Activated CD4-positive, alpha-beta T cell treated with anti-CD3 and anti-CD28 coated beads, Interleukin-10, Interleukin-2, amounts not matched to agents 100 ng/mL and 50 ng/mL, durations not matched to agents 16 hours and 8 hours (primary cell): Measurements from ENCODE around the gene PPL.

Experiments used
- DNase-seq: peaks from one replicate; pipeline ENCODE4 v3.0.0-alpha.2; 2020

Gene PPL

DNA sequence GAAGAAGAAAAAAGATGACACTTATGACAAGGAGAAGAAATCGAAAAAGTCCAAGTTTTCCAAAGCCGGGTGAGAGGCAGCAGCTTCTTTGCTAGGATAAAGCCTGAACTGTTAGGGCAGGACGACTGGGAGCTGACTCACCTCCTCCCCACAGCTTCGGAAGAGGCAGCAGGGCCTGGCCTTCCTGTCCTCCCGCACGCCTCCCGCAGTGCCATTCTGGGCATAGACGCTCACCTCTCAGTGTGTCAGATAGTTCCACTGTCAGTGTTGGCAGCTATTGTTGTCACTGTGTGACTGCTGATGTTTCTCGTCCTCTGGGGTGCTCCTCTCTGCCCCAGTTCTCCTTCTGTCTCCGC lies 77.1 kb downstream of the PPL start:
- DNase-seq: no peak

DNA sequence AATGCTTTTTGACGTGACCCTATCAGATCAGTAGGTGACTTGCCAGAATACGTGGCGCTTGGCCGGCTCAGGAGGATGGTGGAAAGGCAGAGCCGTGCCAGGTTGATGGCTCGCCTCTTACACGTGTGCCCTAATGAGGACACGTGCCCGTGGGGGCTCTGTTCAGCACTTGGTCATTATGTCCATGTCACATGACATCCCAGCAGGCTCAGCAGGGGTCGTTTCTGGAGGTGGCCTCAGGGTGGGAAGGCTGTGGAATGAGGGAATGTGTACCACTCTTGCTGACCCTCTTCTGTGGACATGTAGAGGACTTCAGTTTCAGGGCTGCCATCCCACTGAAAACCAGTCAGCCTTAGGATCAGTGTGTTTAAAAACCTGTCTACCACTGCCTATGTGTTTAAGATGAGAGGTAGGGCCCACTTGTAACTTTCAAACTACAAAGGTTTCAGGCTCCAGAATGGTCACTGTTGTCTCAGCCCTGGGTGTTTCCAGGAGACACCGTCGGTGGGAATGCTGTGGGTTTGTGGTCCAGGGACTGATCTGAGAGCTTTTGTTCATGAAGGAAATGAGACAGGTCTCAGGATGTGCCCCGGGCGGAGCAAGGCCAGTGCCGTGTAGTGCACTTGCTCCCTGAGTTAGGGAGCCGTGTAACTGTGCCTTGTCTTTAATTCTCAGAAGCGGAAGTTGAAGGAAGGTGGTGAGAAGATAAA lies 77.6 kb downstream of the PPL start:
- no peak for DNase-seq

DNA sequence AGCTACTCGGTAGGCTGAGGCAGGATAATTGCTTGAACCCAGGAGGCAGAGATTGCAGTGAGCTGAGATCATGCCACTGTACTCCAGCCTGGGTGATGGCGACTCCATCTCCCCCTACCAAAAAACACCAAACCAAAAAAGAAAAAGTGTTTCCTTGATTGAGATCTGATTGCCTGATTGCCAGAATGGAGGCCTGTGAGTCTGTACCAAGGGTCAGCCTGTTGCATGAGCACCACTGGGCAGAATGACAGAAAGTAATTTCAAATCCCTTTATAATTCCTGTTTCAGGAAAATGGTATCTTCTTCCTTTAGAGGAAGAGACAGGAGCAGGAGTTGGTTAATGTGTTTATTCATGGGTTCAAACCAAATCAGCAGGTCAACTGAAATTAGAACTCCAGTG lies 81.1 kb downstream of the PPL start:
- no peak for DNase-seq

DNA sequence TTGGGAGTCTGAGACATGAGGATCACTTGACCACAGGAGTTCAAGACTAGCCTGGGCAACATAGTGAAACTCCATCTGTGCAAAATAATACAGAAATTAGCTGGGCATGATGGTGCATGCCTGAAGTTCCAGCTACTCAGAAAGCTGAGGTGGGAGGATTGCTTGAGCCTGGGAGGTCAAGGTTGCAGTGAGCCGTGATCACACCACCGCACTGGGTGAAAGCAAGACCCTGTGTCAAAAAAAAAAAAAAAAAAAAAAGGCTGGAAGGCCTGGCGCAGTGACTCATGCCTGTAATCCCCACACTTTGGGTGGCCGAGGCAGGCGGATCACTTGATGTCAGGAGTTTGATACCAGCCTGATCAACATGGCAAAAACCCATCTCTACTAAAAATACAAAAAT lies 81.6 kb downstream of the PPL start:
- DNase-seq: no peak

DNA sequence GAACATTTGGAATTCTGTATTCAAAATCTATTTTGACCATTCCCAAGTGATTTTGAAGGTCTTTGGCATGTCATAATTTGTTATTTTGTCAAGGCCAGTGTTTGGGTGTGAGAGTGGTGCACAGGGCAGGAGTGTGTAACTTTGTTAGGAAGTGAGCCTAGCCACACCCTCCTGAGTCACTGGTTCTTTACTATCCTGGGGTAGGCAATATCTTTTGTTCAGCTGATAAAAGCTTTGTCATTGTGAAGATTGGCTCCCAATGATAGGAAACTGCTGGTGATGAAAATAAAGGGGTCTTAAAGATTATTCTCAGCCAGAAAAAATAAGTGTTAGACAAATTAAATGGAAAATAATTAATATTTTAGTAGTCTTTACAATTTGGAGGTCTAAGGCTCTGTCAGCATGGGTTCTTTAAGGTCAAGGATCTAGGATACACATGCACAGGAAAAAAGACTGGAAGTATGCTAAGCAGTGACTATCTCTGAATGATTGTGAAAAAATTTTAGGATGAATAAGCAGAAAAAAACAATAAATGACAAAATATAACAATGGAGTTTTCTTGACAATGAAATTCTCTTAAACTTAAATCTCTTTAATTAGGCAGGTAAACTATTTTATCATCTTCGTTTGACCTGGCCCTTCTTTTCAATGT lies 84.6 kb downstream of the PPL start:
- no peak for DNase-seq

DNA sequence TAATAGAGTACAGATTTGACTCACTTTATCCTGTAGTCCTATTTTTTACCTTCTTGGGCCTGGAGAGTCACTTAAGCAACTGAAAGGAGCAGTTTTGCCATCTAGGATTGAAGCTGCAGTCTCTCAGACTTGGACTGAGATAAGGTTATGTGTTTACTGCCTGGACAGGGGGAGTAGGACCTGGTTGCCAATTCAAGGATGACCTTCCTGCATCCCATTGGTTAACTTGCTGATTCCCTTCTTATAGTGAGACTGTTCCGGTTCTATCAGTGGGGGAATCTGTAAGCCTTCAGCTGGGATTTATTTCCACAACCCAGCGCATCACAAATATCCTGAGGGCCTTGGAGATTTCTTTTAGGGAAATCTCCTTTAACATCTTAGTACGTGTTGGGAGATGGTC lies 86.7 kb downstream of the PPL start:
- no peak for DNase-seq

DNA sequence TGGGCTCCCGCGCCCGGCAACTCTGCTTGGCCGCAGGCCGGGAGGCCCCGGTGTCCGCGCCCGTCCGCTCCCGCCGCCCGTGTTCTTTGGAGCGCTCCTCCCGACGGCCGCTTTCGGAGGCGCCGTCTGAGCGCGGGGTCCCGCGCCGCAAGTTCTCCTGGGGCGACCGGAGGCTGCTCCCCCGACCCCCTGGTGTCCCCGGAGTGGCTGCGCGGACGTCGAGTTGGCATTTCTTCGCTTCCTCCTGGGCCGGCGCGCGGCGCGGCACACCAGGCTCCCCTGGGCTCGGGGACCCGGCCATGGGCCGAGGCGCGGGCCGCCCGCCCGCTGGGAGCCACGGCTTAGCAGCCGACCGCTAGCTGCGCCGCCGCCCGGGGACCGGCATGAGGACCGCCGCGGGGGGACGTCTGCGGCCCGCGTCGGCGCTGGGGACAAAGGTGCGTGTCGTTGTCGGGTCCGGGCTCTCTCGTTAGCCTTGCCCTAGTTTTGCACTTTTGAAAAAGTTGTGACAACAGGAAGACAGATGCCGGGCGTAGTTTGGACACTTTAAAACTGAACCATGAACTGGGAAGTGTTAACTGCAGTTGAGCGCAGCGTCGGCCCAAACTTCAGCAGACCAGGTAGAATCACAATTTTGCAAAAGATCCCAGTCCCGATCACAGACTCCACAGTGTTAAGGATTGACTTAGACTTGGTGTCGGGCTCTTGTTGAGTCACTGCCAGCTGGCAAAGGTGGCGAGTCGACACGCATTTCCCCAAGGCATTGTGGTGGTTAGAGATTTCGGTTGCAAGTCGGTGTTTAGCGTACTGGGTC lies 89.0 kb downstream of the PPL start:
- peak; percentile 59 for DNase-seq

DNA sequence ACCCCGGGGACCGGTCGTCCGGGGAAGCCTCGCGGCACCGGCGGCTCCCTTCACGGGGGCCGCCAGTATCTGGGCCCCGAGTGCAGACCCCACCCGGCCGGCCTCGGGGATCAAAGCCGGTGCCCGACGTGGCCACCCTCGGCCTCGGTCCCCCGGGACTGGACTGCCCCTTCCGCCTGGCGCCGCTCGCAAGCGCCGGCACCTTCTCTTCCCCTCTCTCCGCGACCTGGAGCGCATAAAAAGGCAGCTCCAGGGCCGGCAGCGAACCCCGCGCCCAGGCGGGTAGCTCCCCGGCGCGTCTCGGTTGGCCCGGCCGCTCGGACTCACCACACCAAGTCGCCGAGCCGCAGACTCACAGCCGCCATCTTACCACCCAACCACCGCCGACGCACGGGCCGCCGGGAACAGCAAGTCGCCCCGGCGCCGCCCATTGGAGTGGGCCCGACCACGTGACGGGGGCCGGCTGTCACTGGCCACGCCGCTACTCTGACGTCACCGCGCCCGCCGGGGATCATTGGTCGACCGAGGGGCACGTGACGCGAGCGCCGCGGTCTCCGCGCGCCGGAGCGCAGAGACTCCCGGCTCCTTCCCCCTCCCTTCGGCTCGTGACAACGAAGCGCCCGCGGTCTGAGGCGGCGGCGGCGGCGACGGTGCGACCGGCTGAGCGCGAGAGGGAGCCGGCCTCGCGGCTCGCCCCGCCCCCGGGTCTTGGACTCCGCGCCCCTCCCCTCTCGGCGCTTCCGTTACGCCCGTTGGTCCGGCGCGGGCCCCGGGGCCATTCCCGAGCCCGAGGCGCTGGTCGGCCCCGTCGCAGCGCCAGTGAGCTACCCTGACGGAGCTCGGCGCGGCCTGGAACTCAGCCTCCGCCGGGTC lies 89.8 kb downstream of the PPL start, which contains the start of the genes GLYR1 and UBN1:
Gene GLYR1, minus strand, starts transcription at position 388 of the 873 bp plus-strand sequence. Its CDS starts 23 bp downstream, at position 365.
Gene UBN1, plus strand, starts transcription at position 581 of the 873 bp plus-strand sequence. CDS start 5,437 bp downstream, outside the sequence.
- DNase-seq: peak; percentile 99

DNA sequence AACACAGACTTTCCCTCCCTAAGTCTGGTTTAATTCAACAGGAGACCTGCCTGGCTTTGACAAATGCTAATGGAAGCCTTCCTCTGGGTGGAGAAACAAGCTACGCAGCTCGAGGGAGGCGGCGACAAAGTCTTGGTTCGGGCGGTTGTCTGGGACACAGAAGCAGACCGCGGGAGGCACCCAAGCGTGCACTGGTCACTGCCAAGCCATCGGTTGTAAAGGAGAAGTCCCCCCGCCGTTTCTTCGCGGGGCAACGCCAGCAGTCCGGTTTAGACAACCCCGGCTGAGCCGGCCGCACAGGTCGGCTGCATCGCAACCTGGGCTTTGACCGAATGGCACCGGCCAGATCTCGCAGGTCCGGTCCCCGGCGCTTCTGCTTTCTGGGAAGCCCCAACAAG lies 90.4 kb downstream of the PPL start:
- peak; percentile 40 for DNase-seq

DNA sequence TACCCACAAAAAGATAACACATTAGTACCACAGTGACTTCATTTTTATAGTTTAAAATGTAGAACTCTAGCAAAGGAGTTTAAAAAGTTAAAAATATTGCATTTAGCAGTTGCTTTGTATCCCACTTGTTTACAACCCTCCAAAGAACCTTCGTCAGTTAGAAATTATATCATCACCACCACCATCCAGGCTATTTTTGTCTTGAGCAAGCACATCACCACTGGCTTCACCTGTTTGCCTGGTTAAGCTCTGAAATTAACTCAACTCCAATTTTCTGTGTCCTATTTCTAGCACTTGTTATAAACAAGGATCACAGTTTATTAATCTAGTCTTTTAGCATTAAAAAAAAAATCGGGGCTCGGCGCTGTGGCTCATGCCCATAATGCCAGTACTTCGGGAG lies 96.0 kb downstream of the PPL start:
- DNase-seq: no peak

DNA sequence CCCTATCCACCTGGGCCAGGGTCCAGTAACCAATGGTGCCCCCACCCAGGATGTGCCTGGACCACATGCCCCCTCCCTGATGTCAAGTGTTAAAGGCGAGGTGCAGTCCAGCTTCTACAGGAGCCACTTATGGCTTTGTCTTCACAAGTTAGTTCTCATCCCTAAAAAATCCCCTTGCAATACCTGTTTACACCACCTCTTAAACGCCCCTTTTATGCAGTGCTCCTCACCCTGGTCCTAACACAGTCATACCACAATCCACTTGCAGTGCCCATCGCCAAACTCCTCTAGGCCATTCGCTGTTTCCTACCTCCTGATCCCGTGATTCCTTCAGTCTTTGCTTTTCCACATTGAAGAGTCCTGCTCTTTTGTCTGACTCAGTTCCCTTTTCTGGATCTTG lies 97.0 kb downstream of the PPL start:
- DNase-seq: no peak

DNA sequence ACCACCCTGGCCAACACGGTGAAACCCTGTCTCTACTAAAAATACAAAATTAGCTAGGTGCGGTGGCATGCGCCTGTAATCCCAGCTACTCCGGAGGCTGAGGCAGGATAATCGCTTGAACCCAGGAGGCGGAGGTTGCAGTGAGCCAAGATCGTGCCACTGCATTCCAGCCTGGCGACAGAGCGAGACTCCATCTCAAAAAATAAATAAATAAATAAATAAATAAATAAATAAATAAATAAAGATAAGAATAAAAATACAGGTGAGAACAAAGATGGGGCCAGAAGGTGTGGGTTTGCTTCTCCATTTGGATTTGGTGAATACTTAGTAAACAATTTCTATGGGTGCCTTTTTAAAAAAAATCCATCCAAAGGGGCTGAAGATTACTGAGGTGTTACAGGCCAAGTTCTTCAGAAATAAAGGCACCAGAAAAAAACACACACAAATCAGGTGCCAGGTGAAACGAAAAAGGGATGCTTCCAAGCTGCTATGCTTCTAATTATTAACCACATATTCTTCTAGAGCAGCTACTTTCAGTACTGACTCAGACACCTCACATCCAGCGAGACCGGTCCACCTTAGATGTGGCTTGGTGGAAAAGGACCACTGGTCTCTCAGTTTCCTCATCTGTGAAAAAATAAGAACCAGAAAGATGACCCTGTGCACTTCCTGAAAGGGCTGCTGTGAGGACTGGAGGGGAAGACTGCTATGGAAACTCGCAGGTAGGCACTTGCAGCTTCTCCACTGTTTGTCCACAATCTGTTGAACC lies 99.0 kb downstream of the PPL start:
- DNase-seq: no peak

DNA sequence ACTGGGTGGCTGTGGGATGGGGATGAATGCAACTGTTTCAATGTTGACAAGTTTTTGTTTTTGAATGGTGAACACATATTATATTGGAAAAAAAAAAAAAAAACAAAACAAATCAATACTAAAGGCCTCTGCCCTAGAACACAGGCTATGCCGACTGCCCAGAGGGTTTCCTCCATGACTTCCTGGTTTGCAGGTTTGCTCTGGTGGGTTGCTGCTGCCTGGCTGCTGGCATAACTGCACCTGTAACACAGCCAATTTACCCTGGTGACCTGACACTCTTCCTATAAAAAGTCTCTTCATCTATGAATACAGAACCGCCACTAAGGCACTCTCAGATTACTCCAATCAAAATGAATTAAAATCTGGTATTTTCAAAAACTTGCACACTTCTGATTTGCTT lies 100.2 kb downstream of the PPL start:
- no peak for DNase-seq

DNA sequence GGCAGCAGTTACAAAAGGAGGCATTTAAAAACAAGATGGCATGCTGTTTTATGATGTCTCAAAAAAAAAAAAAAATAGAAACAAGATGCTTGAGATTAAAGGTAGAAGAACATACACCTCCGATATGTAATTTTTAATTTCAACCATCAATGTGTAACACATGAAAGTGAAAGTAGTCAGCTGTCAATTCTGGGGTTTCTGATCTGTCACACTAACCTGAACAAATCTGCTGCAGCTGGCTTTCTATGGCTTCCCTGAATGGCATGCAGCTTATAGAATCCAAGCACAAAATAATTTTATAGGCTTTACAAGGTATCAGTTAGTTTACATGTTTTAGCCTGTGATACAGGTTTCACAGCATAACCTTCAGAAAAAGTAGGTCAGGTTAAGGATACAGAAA lies 103.4 kb downstream of the PPL start:
- DNase-seq: peak; percentile 28

DNA sequence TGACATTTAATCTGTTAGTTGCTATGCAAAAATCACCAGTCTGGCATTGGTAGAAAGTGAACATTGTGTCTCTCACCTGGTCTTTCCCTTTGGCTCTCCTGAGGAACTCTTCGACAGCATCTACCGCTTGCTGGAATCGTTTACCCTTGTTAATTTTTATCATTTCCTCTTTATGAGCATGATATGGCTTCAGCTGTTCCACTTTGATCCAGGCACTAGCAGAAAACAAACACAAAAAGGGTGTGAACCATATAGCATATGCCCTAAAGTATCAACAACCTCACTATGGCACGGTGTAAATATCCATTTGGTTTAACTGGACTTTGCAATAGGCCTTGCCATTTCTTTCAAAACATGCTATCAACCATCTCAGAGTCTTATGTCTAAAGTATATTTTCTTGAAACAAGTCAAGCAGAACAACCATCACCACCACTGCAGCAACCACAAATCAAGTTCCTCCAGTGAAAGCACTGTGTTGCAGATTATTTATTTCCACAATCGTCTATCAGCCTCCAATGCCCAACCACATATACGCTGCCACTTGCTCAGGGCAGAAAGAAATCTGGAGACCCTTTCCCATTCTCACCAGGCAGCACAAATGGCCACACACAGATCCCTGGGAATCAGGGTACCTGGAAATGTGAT lies 104.1 kb downstream of the PPL start:
- DNase-seq: no peak
